ENCODE measurements around the gene NFS1. TPM values are rescaled to one million over a fixed set of nuclear protein-coding genes. Genes with fewer than 3 reads are reported as not detected.

Gene NFS1
- polyA plus RNA-seq, 10 donors = 12.6 to 16.9 (median 14.4) TPM

Other genes with a start within 250 kb of the NFS1 start
- gene CEP250, start 243.8 kb downstream of the NFS1 start, polyA plus RNA-seq (ENCODE audit: insufficient read length in 10 of 10) = 10 to 100 TPM; 21.7 to 35.4 (median 30.2) TPM
- gene C20orf173, start 169.7 kb downstream of the NFS1 start, polyA plus RNA-seq (ENCODE audit: insufficient read length in 10 of 10) = not detected
- gene ERGIC3, start 157.3 kb downstream of the NFS1 start, polyA plus RNA-seq (ENCODE audit: insufficient read length in 10 of 10) = 100 to 1,000 TPM; 187 to 227 (median 216) TPM
- gene SPAG4, start 83.5 kb downstream of the NFS1 start, polyA plus RNA-seq (ENCODE audit: insufficient read length in 10 of 10) = 1 to 10 TPM; 1.2 to 6.9 (median 2.1) TPM
- 100 to 1,000 TPM in 7 of 10 donors, 10 to 100 TPM in 3; 82.4 to 165 (median 131) TPM for gene CPNE1, start 34.5 kb downstream of the NFS1 start, polyA plus RNA-seq (ENCODE audit: insufficient read length in 10 of 10)
- gene RBM12, start 34.5 kb downstream of the NFS1 start, polyA plus RNA-seq (ENCODE audit: insufficient read length in 10 of 10) = 10 to 100 TPM; 42.0 to 60.9 (median 54.5) TPM
- gene ROMO1, start 53 bp upstream of the NFS1 start, polyA plus RNA-seq (ENCODE audit: insufficient read length in 10 of 10) = 10 to 100 TPM; 45.8 to 96.6 (median 63.3) TPM
- 100 to 1,000 TPM; 205 to 339 (median 281) TPM for gene RBM39, start 42.9 kb upstream of the NFS1 start, polyA plus RNA-seq (ENCODE audit: insufficient read length in 10 of 10)
- gene PHF20, start 72.7 kb upstream of the NFS1 start, polyA plus RNA-seq (ENCODE audit: insufficient read length in 10 of 10) = 10 to 100 TPM; 22.8 to 35.7 (median 29.3) TPM

All from muscle of back (tissue), 10 donors.